ENCODE results near the gene PRPH. TPM values are rescaled to one million over a fixed set of nuclear protein-coding genes. Genes with fewer than 3 reads are reported as not detected.
"Not testable (repeated sequence)": the region's sequence is repeated elsewhere in the genome, so short reads cannot be mapped to it uniquely, and the experiment has no call there.

PRPH gene
- total RNA-seq, 1 donor from 2014 or later = not detected

DNA sequence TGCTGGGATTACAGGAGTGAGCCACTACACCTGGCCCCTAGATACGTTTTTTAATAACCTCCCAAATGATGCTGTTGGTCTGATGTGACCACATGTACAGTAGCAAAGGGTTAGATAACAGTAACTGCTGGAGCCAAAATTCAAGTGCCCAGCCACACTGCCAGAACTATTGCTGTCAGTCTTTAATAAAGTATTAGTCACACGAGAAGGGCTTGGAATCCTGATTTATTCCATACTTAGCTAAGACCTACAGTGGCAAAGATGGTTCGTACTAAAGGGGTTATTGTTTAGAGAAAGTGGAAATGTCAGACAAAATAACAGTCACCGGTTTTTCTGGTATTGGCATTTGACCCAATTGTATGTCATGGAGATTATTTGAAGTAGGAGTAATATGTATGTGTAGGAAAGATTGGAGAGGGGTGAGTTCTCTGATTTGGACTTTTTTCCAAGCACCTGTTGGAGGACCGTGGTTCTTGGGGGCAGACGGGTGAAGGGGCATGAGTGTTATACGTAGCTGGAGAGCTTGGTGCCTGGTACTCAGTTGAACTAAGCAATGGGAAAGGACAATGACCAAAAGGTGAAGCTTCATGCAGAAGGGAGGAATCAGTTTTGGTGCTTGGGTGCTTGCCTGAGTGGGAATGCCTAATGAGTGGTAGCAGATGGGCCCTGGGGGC lies 20.4 kb upstream of the PRPH start:
- Histone ChIP-seq H3K36me3 (peaks cover 37% of the 10 kb centered on the region), H3K27ac (no peak overlapping the region), H3K9me3 (no peaks in the 10 kb centered on the region), H3K27me3 (no peaks in the 10 kb centered on the region), H3K4me1 (peaks cover 3% of the 10 kb centered on the region), H3K4me3 (no peak overlapping the region)
- TF ChIP-seq, protein P1, sequence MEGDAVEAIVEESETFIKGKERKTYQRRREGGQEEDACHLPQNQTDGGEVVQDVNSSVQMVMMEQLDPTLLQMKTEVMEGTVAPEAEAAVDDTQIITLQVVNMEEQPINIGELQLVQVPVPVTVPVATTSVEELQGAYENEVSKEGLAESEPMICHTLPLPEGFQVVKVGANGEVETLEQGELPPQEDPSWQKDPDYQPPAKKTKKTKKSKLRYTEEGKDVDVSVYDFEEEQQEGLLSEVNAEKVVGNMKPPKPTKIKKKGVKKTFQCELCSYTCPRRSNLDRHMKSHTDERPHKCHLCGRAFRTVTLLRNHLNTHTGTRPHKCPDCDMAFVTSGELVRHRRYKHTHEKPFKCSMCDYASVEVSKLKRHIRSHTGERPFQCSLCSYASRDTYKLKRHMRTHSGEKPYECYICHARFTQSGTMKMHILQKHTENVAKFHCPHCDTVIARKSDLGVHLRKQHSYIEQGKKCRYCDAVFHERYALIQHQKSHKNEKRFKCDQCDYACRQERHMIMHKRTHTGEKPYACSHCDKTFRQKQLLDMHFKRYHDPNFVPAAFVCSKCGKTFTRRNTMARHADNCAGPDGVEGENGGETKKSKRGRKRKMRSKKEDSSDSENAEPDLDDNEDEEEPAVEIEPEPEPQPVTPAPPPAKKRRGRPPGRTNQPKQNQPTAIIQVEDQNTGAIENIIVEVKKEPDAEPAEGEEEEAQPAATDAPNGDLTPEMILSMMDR (IDR thresholded peaks at IDR 0.05) = no peak
- ATAC-seq (no peak), DNase-seq (peak; percentile 16)
- intact Hi-C loops (cut with DNase I) = no loop called here

GRCh38 chr12:49276304-49277290 lies 18.4 kb upstream of the PRPH start:
- Histone ChIP-seq H3K4me3 (no peak overlapping the region), H3K27me3 (no peaks in the 10 kb centered on the region), H3K9me3 (no peaks in the 10 kb centered on the region), H3K36me3 (peaks cover 16% of the 10 kb centered on the region), H3K27ac (no peak overlapping the region), H3K4me1 (peaks cover 5% of the 10 kb centered on the region)
- DNase-seq (peak; percentile 52), ATAC-seq (no peak)
- TF ChIP-seq, protein P1 (IDR thresholded peaks at IDR 0.05) = no peak
- intact Hi-C loops (cut with DNase I) = no loop called here

DNA sequence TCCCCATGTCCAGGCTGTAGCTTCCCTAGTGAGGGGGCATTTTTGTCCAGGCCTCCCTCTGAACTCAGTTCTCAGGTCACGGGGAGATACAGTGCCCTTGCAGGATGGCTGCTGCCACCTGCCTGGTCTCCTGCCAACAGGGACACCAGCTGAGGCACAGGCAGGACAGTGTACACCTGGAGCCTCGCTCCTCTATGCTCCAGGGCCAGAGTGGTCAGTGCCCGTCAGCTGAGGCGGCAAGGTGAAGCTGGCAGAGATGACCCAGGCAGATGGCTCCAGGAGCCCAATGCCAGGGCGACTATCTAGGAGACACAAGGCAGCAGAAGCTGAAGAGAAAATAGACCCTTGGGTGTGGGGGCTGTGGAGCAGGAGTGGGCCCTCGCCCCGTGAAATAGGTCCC lies 17.5 kb upstream of the PRPH start:
- Histone ChIP-seq H3K27ac (no peak overlapping the region), H3K4me1 (peaks cover 5% of the 10 kb centered on the region), H3K36me3 (peaks cover 10% of the 10 kb centered on the region), H3K9me3 (no peaks in the 10 kb centered on the region), H3K4me3 (no peak overlapping the region), H3K27me3 (no peaks in the 10 kb centered on the region)
- TF ChIP-seq, protein P1 (IDR thresholded peaks at IDR 0.05) = no peak
- ATAC-seq (no peak), DNase-seq (no peak)
- intact Hi-C loops (cut with DNase I) = no loop called here

- peak; percentile 84 for ATAC-seq
- no peaks in the 10 kb centered on the region for H3K9me3 ChIP-seq
Observed at GRCh38 chr12:49279706-49280159, 15.2 kb upstream of the PRPH start.

DNA sequence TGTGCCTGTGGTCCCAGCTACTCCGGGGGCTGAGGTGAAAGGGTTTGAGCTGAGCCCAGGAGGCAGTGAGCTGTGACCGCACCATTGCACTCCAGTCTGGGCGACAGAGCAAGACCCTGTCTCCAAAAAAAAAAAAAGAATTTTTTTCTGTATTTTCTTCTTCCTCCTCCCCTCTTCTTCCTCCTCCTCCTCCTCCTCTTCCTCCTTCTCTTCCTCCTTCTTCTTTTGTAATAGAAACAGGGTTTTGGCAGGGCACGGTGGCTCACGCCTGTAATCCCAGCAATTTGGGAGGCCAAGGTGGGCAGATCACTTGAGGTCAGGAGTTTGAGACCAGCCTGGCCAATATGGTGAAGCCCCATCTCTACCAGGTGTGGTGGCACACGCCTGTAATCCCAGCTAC lies 14.4 kb upstream of the PRPH start:
- intact Hi-C loops (cut with DNase I) = loop anchor here (10.0 kb wide), 1 partner anchor 64 kb away; the partner anchor contains the start of gene DNAJC22
- not testable (repeated sequence) for H3K4me3 ChIP-seq, H3K36me3 ChIP-seq, H3K9me3 ChIP-seq, H3K27ac ChIP-seq, H3K27me3 ChIP-seq, H3K4me1 ChIP-seq, DNase-seq, ATAC-seq

More at GRCh38 chr12:49279706-49280159, 15.2 kb upstream of the PRPH start:
- DNase-seq = no peak
- intact Hi-C loops (cut with DNase I) = loop anchor here (10.0 kb wide), 1 partner anchor 65 kb away; the partner anchor contains the start of gene DNAJC22
- Histone ChIP-seq H3K36me3 (no peaks in the 10 kb centered on the region), H3K4me3 (no peak overlapping the region), H3K27me3 (no peaks in the 10 kb centered on the region), H3K27ac (peak overlapping the region; percentile 51), H3K4me1 (peaks cover 5% of the 10 kb centered on the region)
- TF ChIP-seq, protein P1 (IDR thresholded peaks at IDR 0.05) = no peak
